GM18951 (cell line): ENCODE results near the gene RFC1.
"Not testable (repeated sequence)": the region's sequence is repeated elsewhere in the genome, so short reads cannot be mapped to it uniquely, and the experiment has no call there.

Experiments used
- POLR2A ChIP-seq: IDR thresholded peaks from 4 replicates; pipeline ENCODE4 v1.6.1; 2011; ENCODE audit warnings: mild to moderate bottlenecking; ENCODE audit not compliant: insufficient read length, insufficient read depth; ENCODE audit errors: extremely low read depth
- in situ Hi-C: fragments of 300-500 bp; cut with MboI; formaldehyde crosslinking; loops from one replicate; pipeline ENCODE4 v1.12.0; 2022; ENCODE audit warnings: low sequenced_read_pairs, mixed read lengths, inconsistent platforms; ENCODE audit not compliant: unreplicated experiment

Gene RFC1

GRCh38 chr4:39278476-39278875 is 87.7 kb downstream of the RFC1 start:
- in situ Hi-C loops, result no loop called here
- TF ChIP-seq POLR2A, result no peak

GRCh38 chr4:39277661-39278060 is 88.5 kb downstream of the RFC1 start:
- in situ Hi-C loops, result not testable (repeated sequence)

GRCh38 chr4:39274503-39274902 is 91.7 kb downstream of the RFC1 start:
- in situ Hi-C loops, result no loop called here
- no peak for TF ChIP-seq POLR2A

GRCh38 chr4:39263895-39264294 is 102.3 kb downstream of the RFC1 start:
- in situ Hi-C loops, result no loop called here

GRCh38 chr4:39259571-39260330 is 106.4 kb downstream of the RFC1 start:
- TF ChIP-seq POLR2A, result no peak
- in situ Hi-C loops, result no loop called here

More at GRCh38 chr4:39263895-39264294, 102.3 kb downstream of the RFC1 start:
- TF ChIP-seq POLR2A, result no peak

- no peak for TF ChIP-seq POLR2A
- in situ Hi-C loops, result no loop called here
Measured at GRCh38 chr4:39256436-39256835, 109.7 kb downstream of the RFC1 start.

GRCh38 chr4:39255871-39256270 is 110.3 kb downstream of the RFC1 start:
- in situ Hi-C loops, result no loop called here
- TF ChIP-seq POLR2A, result no peak

- in situ Hi-C loops, result no loop called here
- no peak for TF ChIP-seq POLR2A
Measured at GRCh38 chr4:39255266-39255665, 110.9 kb downstream of the RFC1 start.

GRCh38 chr4:39243462-39243861 is 122.7 kb downstream of the RFC1 start:
- no peak for TF ChIP-seq POLR2A
- in situ Hi-C loops, result no loop called here
